Measurements from ENCODE around the gene IGFBPL1. TPM values are rescaled to one million over a fixed set of nuclear protein-coding genes. Genes with fewer than 3 reads are reported as not detected.
"Not testable (repeated sequence)": the region's sequence is repeated elsewhere in the genome, so short reads cannot be mapped to it uniquely, and the experiment has no call there.

The IGFBPL1 gene
- total and polyA plus RNA-seq, 2 donors (not counting 1 experiment from before 2014, with no cell fraction given), result not detected

DNA sequence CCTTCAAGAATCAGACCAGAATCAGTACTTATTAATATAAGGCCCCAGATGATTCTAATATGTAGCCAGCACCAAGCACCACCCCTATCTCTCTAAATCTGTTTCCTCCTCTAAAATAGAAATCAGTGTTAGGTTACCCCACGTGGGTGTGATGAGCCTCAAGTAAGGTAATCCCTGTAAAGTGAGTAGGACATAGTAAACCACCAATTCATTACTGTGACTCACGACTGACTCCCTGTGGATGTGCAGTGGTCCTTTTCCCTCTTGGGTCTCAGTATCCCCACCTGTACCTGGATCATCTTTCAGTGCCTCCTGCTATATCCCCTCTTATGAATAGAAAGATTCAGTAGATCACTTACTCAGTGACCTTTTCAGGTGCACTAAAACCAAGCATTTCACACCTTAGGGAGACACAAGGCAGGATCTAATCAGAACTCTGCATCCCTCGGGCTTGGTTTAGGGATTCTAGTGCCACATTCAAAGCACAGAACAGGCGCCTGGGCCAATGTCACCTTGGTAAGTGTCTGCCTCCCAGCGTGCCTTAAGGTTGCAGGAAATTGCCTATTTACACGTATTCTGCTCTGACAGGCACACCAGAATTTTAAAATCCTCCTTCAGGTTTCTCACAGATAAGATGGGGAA, 43.9 kb downstream of the IGFBPL1 start:
- Histone ChIP-seq H3K27ac (ENCODE audit: low read length in 2 of 2) (no peak overlapping the region), H3K79me2 (ENCODE audit: control insufficient read depth, insufficient read depth, low read length) (no peaks in the 10 kb centered on the region), H3K4me2 (replicated peaks; ENCODE audit: low read depth, low read length, poor library complexity, severe bottlenecking) (no peak overlapping the region), H3K4me1 (ENCODE audit: control insufficient read depth in 2 of 2, insufficient read depth in 2 of 2, low read length in 2 of 2) (no peaks in the 10 kb centered on the region), H3K9me3 (ENCODE audit: control extremely low read depth in 1 of 3, control insufficient read depth in 2 of 3, insufficient read depth in 1 of 3, low read length in 2 of 3) (peaks cover 0 to 6% (median 0%) of the 10 kb centered on the region in 3 donors), H3K27me3 (replicated peaks in 1 of 4; ENCODE audit: control extremely low read depth in 1 of 4, control insufficient read depth in 3 of 4, insufficient read depth in 4 of 4, low read length in 3 of 4) (no peaks in the 10 kb centered on the region), H3K4me3 (ENCODE audit: control extremely low read depth in 1 of 5, extremely low read depth in 1 of 5, insufficient read depth in 1 of 5, low read depth in 2 of 5, low read length in 4 of 5) (no peak overlapping the region), H3K36me3 (replicated peaks in 1 of 2; ENCODE audit: control extremely low read depth in 1 of 2, control insufficient read depth in 1 of 2, extremely low read depth in 1 of 2, insufficient read depth in 2 of 2, low read length in 1 of 2) (no peaks in the 10 kb centered on the region), H2AFZ (ENCODE audit: insufficient read depth, low read depth, low read length, poor library complexity, severe bottlenecking) (no peak overlapping the region), H4K20me1 (ENCODE audit: control insufficient read depth, insufficient read depth, low read length, poor library complexity, severe bottlenecking) (no peaks in the 10 kb centered on the region), H3K9ac (ENCODE audit: low read length) (no peak overlapping the region)
- ChIA-PET CTCF (no interaction called here), POLR2A (no interaction called here)
- ATAC-seq (ENCODE audit: low read depth) (no peak), DNase-seq (no peak)
- no peaks in the 10 kb centered on the region for H3K4me1 Mint-ChIP-seq
- H3K9me3 Mint-ChIP-seq (ENCODE audit: insufficient read depth), result peaks cover 1% of the 10 kb centered on the region
- H3K27ac Mint-ChIP-seq, result no peak overlapping the region
- 93% methylated on average over 4 of the region's 6 CpGs for WGBS (ENCODE audit: insufficient coverage)
- no peak overlapping the region for H3K4me3 Mint-ChIP-seq
- TF ChIP-seq, protein P1, sequence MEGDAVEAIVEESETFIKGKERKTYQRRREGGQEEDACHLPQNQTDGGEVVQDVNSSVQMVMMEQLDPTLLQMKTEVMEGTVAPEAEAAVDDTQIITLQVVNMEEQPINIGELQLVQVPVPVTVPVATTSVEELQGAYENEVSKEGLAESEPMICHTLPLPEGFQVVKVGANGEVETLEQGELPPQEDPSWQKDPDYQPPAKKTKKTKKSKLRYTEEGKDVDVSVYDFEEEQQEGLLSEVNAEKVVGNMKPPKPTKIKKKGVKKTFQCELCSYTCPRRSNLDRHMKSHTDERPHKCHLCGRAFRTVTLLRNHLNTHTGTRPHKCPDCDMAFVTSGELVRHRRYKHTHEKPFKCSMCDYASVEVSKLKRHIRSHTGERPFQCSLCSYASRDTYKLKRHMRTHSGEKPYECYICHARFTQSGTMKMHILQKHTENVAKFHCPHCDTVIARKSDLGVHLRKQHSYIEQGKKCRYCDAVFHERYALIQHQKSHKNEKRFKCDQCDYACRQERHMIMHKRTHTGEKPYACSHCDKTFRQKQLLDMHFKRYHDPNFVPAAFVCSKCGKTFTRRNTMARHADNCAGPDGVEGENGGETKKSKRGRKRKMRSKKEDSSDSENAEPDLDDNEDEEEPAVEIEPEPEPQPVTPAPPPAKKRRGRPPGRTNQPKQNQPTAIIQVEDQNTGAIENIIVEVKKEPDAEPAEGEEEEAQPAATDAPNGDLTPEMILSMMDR (IDR thresholded peaks at IDR 0.05), result no peak
- no peak for TF ChIP-seq EZH2 (IDR thresholded peaks at IDR 0.05; ENCODE audit: borderline replicate concordance, insufficient read depth, low read depth, low read length, poor library complexity, severe bottlenecking)
- H3K27me3 Mint-ChIP-seq, result peaks cover 5% of the 10 kb centered on the region
- intact Hi-C loops (cut with micrococcal nuclease), result no loop called here

DNA sequence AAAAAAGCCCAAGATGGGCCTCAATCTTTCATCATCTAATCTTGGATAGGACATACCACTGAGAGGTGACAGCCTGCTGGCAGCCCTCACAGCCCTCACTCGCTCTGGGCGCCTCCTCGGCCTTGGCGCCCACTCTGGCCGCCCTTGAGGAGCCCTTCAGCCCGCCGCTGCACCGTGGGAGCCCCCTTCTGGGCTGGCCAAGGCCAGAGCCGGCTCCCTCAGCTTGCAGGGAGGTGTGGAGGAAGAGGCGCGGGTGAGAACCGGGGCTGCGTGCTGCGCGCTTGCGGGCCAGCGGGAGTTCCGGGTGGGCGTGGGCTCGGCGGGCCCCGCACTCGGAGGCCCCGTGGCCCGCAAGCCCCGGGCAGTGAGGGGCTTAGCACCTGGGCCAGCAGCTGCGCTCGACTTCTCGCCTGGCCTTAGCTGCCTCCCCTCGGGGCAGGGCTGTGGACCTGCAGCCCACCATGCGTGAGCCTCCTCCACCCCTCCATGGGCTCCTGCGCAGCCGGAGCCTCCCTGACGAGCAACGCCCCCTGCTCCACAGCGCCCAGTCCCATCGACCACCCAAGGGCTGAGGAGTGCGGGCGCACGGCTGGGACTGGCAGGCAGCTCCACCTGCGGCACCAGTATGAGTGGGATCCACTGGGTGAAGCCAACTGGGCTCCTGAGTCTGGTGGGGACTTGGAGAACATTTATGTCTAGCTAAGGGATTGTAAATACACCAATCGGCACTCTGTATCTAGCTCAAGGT, 46.7 kb downstream of the IGFBPL1 start:
- intact Hi-C loops (cut with micrococcal nuclease); H3K36me3 ChIP-seq (replicated peaks in 1 of 2; ENCODE audit: control extremely low read depth in 1 of 2, control insufficient read depth in 1 of 2, extremely low read depth in 1 of 2, insufficient read depth in 2 of 2, low read length in 1 of 2); H3K27me3 ChIP-seq (replicated peaks in 1 of 4; ENCODE audit: control extremely low read depth in 1 of 4, control insufficient read depth in 3 of 4, insufficient read depth in 4 of 4, low read length in 3 of 4); H4K20me1 ChIP-seq (ENCODE audit: control insufficient read depth, insufficient read depth, low read length, poor library complexity, severe bottlenecking); DNase-seq; H3K27ac ChIP-seq (ENCODE audit: low read length in 2 of 2); H3K4me1 ChIP-seq (ENCODE audit: control insufficient read depth in 2 of 2, insufficient read depth in 2 of 2, low read length in 2 of 2); H2AFZ ChIP-seq (ENCODE audit: insufficient read depth, low read depth, low read length, poor library complexity, severe bottlenecking); H3K27me3 Mint-ChIP-seq; CTCF ChIA-PET; H3K4me2 ChIP-seq (replicated peaks; ENCODE audit: low read depth, low read length, poor library complexity, severe bottlenecking); H3K4me3 Mint-ChIP-seq; H3K27ac Mint-ChIP-seq; ATAC-seq (ENCODE audit: low read depth); POLR2A ChIA-PET; H3K9me3 Mint-ChIP-seq (ENCODE audit: insufficient read depth); H3K9me3 ChIP-seq (ENCODE audit: control extremely low read depth in 1 of 3, control insufficient read depth in 2 of 3, insufficient read depth in 1 of 3, low read length in 2 of 3); H3K4me1 Mint-ChIP-seq; H3K79me2 ChIP-seq (ENCODE audit: control insufficient read depth, insufficient read depth, low read length); H3K4me3 ChIP-seq (ENCODE audit: control extremely low read depth in 1 of 5, extremely low read depth in 1 of 5, insufficient read depth in 1 of 5, low read depth in 2 of 5, low read length in 4 of 5); H3K9ac ChIP-seq (ENCODE audit: low read length): not testable (repeated sequence)
- 96% methylated on average over 39 of the region's 42 CpGs for WGBS (ENCODE audit: insufficient coverage)

Measured in B cell (primary cell).